GM13977 (cell line): ENCODE data around the gene PRDM1.
"Not testable (repeated sequence)": the region's sequence is repeated elsewhere in the genome, so short reads cannot be mapped to it uniquely, and the experiment has no call there.

Experiments
- DNase-seq: peaks from one replicate; pipeline ENCODE4 v3.0.0; 2012; ENCODE audit warnings: low spot score
- CTCF ChIP-seq: IDR thresholded peaks from 2 replicates; pipeline ENCODE4 v1.5.1; 2012; ENCODE audit warnings: mild to moderate bottlenecking, control low read depth; ENCODE audit not compliant: insufficient read depth; ENCODE audit errors: extremely low read depth, missing control alignments
- in situ Hi-C: fragments of 300-500 bp; cut with MboI; formaldehyde crosslinking; loops from one replicate; pipeline ENCODE4 v1.12.0; 2022; ENCODE audit warnings: low sequenced_read_pairs, low pct_unique_long_range_greater_than_20kb, mixed read lengths, inconsistent platforms; ENCODE audit not compliant: unreplicated experiment

PRDM1 gene

GRCh38 chr6:106146852-106147351 lies 60.8 kb downstream of the PRDM1 start:
- peak; percentile 72 for DNase-seq
- TF ChIP-seq CTCF: no peak
- in situ Hi-C loops: no loop called here

GRCh38 chr6:106147476-106147875 lies 61.3 kb downstream of the PRDM1 start:
- no peak for DNase-seq
- TF ChIP-seq CTCF: no peak
- in situ Hi-C loops: no loop called here

GRCh38 chr6:106149472-106150069 lies 63.4 kb downstream of the PRDM1 start:
- peak; percentile 26 for DNase-seq
- in situ Hi-C loops: no loop called here
- TF ChIP-seq CTCF: no peak

GRCh38 chr6:106152476-106152875 lies 66.3 kb downstream of the PRDM1 start:
- in situ Hi-C loops, DNase-seq: not testable (repeated sequence)

GRCh38 chr6:106152952-106153351 lies 66.8 kb downstream of the PRDM1 start:
- no peak for DNase-seq
- no peak for TF ChIP-seq CTCF
- in situ Hi-C loops: no loop called here

- no peak for TF ChIP-seq CTCF
- in situ Hi-C loops: no loop called here
- no peak for DNase-seq
Measured at GRCh38 chr6:106154326-106154725, 68.2 kb downstream of the PRDM1 start.

- in situ Hi-C loops: no loop called here
- no peak for TF ChIP-seq CTCF
- no peak for DNase-seq
Measured at GRCh38 chr6:106155219-106155830, 69.2 kb downstream of the PRDM1 start.
